Gastroesophageal sphincter (tissue), 4 donors: Measurements from ENCODE around the gene FITM2. TPM values are rescaled to one million over a fixed set of nuclear protein-coding genes. Genes with fewer than 3 reads are reported as not detected.

ENCODE experiments used
- ATAC-seq: fragments of 150-250 bp; one replicate; pipeline ENCODE4 v1.9.1; 2016; ENCODE audit warnings: mild to moderate bottlenecking, moderate library complexity
- H3K27ac ChIP-seq, 4 donors: fragments of 200-600 bp; sonication (generic) in 3 of 4; 1 replicate in 3 of 4; 2 replicates in 1 of 4; pipeline ENCODE4 v1.5.1; 2016 to 2019
- H3K27me3 ChIP-seq: fragments of 200-600 bp; sonication (generic); one replicate; pipeline ENCODE4 v1.5.1; 2019
- H3K36me3 ChIP-seq, 2 donors: fragments of 200-600 bp; sonication (generic); one replicate each; pipeline ENCODE4 v1.5.1; 2019; ENCODE audit warnings: control low read depth in 1 of 2
- H3K4me1 ChIP-seq, 3 donors: fragments of 200-600 bp; sonication (generic); 1 replicate in 2 of 3; 2 replicates in 1 of 3; pipeline ENCODE4 v1.5.1; 2016 to 2019; ENCODE audit warnings: control low read depth in 2 of 3
- H3K4me3 ChIP-seq, 2 donors: fragments of 200-600 bp; sonication (generic); one replicate each; pipeline ENCODE4 v1.5.1; 2019; ENCODE audit warnings: mild to moderate bottlenecking in 1 of 2, moderate library complexity in 1 of 2
- H3K9me3 ChIP-seq, 3 donors: fragments of 200-600 bp; sonication (generic); one replicate each; pipeline ENCODE4 v1.5.1; 2017 to 2019; ENCODE audit warnings: control low read depth in 2 of 3
- EP300 ChIP-seq: sonication (generic); formaldehyde crosslinking; IDR thresholded peaks from one replicate; pipeline ENCODE4 v1.6.1; 2017; ENCODE audit warnings: antibody characterized with exemption, mild to moderate bottlenecking
- POLR2A ChIP-seq, 2 donors: fragments of 450-650 bp; IDR thresholded peaks; one replicate each; pipeline ENCODE4 v1.6.1; 2017; ENCODE audit warnings: antibody characterized with exemption in 2 of 2, mild to moderate bottlenecking in 2 of 2, moderate library complexity in 1 of 2
- POLR2AphosphoS5 ChIP-seq: sonication (generic); formaldehyde crosslinking; IDR thresholded peaks from one replicate; pipeline ENCODE4 v1.6.1; 2017; ENCODE audit warnings: antibody characterized with exemption
- WGBS, 2 donors: methylation state at CpG; one replicate each; pipeline ENCODE4 v1.1.5; 2018; ENCODE audit warnings: low coverage in 1 of 2; 5-methylcytosine and 5-hydroxymethylcytosine counted together
- total RNA-seq, 4 donors: library from RNA; depleted of rRNA; stranded (reverse); fragments of >200 nt; gene quantifications; one replicate each; pipeline ENCODE4 v1.1.0, GENCODE V29; 2016
- TF ChIP-seq, protein P1 (sequence below), 4 experiments: fragments of 200-600 bp in 2 of 4; fragments of 450-650 bp in 2 of 4; sonication (generic) in 1 of 4; IDR thresholded peaks; one replicate each; pipeline ENCODE4 v1.5.1; 2017 to 2019; ENCODE audit warnings: antibody characterized with exemption in 4 of 4, mild to moderate bottlenecking in 2 of 4, moderate library complexity in 2 of 4

Gene FITM2
- total RNA-seq, 4 donors from 2014 or later: 8.0 to 12.1 (median 9.6) TPM

DNA sequence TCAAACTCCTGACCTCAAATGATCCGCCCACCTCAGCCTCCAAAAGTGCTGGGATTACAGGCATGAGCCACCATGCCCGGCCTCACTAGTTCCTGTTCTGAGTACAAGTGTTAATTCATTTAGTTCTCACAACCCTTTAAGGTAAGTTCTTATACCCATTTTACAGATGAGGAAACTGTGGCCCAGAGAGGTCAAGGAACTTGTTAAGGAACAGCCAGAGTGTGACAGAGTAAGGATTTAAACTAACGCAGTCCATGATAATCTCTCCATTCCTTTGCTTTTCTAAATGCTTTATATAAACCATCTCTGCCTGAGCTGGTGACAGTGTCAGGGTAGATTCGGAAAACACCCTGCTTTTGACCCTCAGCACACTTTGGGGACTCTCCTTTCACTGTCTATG is 13.3 kb downstream of the FITM2 start:
- no peaks in the 10 kb centered on the region for H3K27me3 ChIP-seq
- H3K36me3 ChIP-seq: no peaks in the 10 kb centered on the region
- no peak overlapping the region for H3K27ac ChIP-seq
- no peak for ATAC-seq
- 73 to 93% methylated on average over 2 to 3 of the region's 4 CpGs for WGBS, 2 donors
- TF ChIP-seq POLR2A (IDR thresholded peaks at IDR 0.05) (no peak), EP300 (no peak)
- no peak overlapping the region for H3K4me3 ChIP-seq
- no peaks in the 10 kb centered on the region for H3K9me3 ChIP-seq
- no peaks in the 10 kb centered on the region for H3K4me1 ChIP-seq

DNA sequence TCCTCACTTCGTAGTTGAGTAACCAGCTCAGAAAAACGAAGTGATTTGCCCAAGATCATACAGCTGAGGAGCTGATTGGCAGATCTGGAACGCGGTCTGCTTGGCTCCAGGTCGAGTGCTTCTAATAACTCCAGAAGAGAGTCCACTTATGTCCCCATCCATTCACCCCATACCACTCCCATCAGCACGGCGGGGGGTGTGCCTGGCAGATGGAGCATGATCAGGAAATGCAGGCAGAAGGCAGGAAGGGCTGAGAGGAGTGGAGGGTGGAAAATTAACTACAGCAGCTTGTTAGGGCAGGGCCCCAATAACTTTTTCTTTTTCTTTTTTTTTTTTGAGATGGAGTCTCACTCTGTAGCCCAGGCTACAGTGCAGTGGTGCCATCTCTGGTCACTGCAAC is 15.0 kb downstream of the FITM2 start:
- no peak for ATAC-seq
- Histone ChIP-seq H3K27ac (no peak overlapping the region), H3K36me3 (no peaks in the 10 kb centered on the region), H3K4me1 (no peaks in the 10 kb centered on the region), H3K4me3 (no peak overlapping the region), H3K9me3 (no peaks in the 10 kb centered on the region), H3K27me3 (no peaks in the 10 kb centered on the region)
- 71 to 76% methylated on average over 5 of the region's 7 CpGs for WGBS, 2 donors
- no peak for TF ChIP-seq POLR2A (IDR thresholded peaks at IDR 0.05)

DNA sequence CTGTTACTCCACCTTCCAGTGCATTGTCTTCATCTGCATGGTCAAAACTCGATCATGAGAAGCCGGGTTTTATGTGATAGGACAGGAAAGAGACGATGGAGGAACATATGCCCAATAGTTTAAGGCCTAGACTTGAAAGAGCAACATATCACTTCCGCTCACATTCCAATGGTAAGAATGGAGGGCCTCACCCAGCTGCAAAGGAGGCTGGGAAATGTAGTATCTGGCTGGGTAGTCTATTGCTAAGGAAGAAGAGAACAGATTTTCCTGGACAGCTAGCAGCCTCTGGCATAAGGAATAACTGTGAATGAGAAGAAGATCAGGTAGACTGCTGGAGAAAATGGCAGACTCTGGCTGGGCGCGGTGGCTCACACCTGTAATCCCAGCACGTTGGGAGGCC is 19.2 kb downstream of the FITM2 start:
- Histone ChIP-seq H3K4me1 (no peaks in the 10 kb centered on the region), H3K4me3 (no peak overlapping the region), H3K9me3 (no peaks in the 10 kb centered on the region), H3K36me3 (peaks cover 0 to 15% of the 10 kb centered on the region in 2 donors), H3K27ac (no peak overlapping the region), H3K27me3 (no peaks in the 10 kb centered on the region)
- no peak for ATAC-seq
- TF ChIP-seq POLR2AphosphoS5 (no peak), EP300 (no peak), POLR2A (IDR thresholded peaks at IDR 0.05) (no peak)
- TF ChIP-seq, protein P1, sequence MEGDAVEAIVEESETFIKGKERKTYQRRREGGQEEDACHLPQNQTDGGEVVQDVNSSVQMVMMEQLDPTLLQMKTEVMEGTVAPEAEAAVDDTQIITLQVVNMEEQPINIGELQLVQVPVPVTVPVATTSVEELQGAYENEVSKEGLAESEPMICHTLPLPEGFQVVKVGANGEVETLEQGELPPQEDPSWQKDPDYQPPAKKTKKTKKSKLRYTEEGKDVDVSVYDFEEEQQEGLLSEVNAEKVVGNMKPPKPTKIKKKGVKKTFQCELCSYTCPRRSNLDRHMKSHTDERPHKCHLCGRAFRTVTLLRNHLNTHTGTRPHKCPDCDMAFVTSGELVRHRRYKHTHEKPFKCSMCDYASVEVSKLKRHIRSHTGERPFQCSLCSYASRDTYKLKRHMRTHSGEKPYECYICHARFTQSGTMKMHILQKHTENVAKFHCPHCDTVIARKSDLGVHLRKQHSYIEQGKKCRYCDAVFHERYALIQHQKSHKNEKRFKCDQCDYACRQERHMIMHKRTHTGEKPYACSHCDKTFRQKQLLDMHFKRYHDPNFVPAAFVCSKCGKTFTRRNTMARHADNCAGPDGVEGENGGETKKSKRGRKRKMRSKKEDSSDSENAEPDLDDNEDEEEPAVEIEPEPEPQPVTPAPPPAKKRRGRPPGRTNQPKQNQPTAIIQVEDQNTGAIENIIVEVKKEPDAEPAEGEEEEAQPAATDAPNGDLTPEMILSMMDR (IDR thresholded peaks at IDR 0.05): no peak
- WGBS, 2 donors: 87 to 94% methylated on average over 5 to 7 of the region's 7 CpGs

DNA sequence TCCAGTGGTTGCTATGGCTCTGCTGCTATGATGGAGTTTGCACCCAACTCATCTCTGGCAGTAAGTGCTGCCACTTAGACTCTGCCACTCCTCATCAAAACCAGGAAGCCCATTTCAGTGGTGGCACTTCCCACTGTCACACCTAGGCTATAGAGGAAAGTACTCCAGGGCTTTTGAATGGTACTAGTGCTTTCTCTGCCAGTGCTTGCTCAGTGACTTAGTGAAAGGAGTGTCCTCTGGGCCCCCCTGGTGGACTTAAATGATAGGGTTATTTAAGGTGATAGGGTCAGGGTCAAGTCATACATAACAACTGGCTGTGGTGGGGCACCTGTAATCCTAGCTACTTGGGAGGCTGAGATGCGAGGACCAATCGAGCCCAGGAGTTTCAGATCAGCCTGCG is 22.8 kb downstream of the FITM2 start:
- Histone ChIP-seq H3K9me3 (no peaks in the 10 kb centered on the region), H3K36me3 (peaks cover 0 to 15% of the 10 kb centered on the region in 2 donors), H3K4me3 (no peak overlapping the region), H3K4me1 (no peaks in the 10 kb centered on the region), H3K27ac (no peak overlapping the region), H3K27me3 (no peaks in the 10 kb centered on the region)
- ATAC-seq: no peak
- 92 to 100% methylated on average over 3 of the region's 3 CpGs for WGBS, 2 donors
- no peak for TF ChIP-seq POLR2A (IDR thresholded peaks at IDR 0.05)
- no peak for TF ChIP-seq POLR2AphosphoS5
- TF ChIP-seq, protein P1 (IDR thresholded peaks at IDR 0.05): no peak
- TF ChIP-seq EP300: no peak

DNA sequence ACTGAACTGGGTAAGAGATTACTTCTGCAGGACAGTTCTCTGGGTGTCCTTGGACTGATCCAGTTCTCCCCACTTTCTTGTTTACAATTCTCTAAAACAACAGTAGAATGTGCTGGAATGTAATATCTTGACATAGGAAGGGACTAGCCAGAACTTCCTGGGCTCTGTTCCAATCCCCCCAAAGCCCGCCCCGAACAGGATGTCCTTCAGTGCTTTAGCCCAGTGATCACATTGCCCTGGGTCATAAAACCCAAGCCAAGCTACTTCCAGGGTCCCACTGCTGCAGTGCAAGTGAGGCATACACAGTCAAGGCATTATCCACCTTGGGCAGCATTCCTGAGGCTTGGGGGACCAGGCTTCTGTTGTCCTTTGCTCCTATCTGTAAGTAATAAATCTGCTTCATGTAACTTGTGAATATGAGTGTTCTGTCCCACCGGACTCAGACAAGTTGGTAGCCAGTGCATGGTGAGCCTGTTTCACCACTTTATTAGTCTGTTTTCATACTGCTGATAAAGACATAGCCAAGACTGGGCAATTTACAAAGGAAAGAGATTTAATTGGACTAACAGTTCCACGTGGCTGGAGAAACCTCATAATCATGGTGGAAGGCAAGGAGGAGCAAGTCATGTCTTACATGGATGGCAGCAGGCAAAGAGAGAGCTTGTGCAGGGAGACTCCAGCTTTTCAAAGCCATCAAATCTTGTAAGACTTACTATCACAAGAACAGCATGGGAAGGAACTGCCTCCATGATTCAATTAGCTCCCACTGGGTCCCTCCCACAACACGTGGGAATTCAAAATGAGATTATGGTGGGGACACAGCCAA is 23.5 kb downstream of the FITM2 start:
- 13 to 46% methylated on average over 2 of the region's 5 CpGs for WGBS, 2 donors
- no peak for ATAC-seq
- H3K4me3 ChIP-seq: no peak overlapping the region
- TF ChIP-seq, protein P1 (IDR thresholded peaks at IDR 0.05): no peak
- no peak for TF ChIP-seq POLR2AphosphoS5
- no peak for TF ChIP-seq POLR2A (IDR thresholded peaks at IDR 0.05)
- no peak for TF ChIP-seq EP300
- no peaks in the 10 kb centered on the region for H3K27me3 ChIP-seq
- H3K36me3 ChIP-seq: peaks cover 0 to 15% of the 10 kb centered on the region in 2 donors
- no peaks in the 10 kb centered on the region for H3K4me1 ChIP-seq
- no peaks in the 10 kb centered on the region for H3K9me3 ChIP-seq
- no peak overlapping the region for H3K27ac ChIP-seq

DNA sequence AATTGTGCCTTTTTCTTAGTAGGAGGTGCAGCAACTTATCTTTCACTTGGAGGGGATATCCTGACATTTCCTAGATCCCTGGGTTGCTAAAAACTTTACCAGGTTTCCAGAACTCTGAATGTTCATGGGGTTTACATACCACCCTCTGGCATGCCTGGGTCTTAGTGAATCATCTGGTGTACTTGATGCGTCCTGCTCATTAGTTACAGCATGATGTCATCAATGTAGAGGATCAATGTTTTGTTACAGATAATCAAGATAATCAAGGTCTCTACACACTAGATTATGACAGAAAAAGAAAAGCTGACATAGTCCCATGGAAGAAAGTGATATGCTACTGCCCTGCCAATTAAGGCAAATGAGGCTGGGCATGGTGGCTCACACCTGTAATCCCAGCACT is 27.0 kb downstream of the FITM2 start:
- H3K4me3 ChIP-seq: no peak overlapping the region
- H3K36me3 ChIP-seq: peaks cover 0 to under 1% of the 10 kb centered on the region in 2 donors
- H3K9me3 ChIP-seq: no peaks in the 10 kb centered on the region
- no peaks in the 10 kb centered on the region for H3K27me3 ChIP-seq
- TF ChIP-seq POLR2AphosphoS5: no peak
- TF ChIP-seq POLR2A (IDR thresholded peaks at IDR 0.05): no peak
- TF ChIP-seq, protein P1 (IDR thresholded peaks at IDR 0.05): no peak
- no peaks in the 10 kb centered on the region for H3K4me1 ChIP-seq
- ATAC-seq: no peak
- 90 to 100% methylated on average over 1 of the region's 1 CpG for WGBS, 2 donors
- no peak overlapping the region for H3K27ac ChIP-seq
